ENCODE data around the gene C15orf39.

The C15orf39 gene

GRCh38 chr15:75174102-75174501, 27.6 kb upstream of the C15orf39 start:
- Histone ChIP-seq H3K36me3 (ENCODE audit: control insufficient read depth, insufficient read depth, low read length) (no peaks in the 10 kb centered on the region), H3K9me3 (ENCODE audit: control insufficient read depth, low read length) (peaks cover 9% of the 10 kb centered on the region), H3K27ac (ENCODE audit: low read depth, low read length, severe bottlenecking) (no peak overlapping the region), H3K4me1 (ENCODE audit: control insufficient read depth, insufficient read depth, low read length, poor library complexity, severe bottlenecking) (peaks cover 28% of the 10 kb centered on the region), H3K4me3 (ENCODE audit: extremely low read depth, insufficient read depth, low read length, poor library complexity, severe bottlenecking) (no peak overlapping the region)
- WGBS, 2 experiments (ENCODE audit: insufficient coverage in 2 of 2) = 93 to 95% methylated on average over 2 to 4 of the region's 5 CpGs

DNA sequence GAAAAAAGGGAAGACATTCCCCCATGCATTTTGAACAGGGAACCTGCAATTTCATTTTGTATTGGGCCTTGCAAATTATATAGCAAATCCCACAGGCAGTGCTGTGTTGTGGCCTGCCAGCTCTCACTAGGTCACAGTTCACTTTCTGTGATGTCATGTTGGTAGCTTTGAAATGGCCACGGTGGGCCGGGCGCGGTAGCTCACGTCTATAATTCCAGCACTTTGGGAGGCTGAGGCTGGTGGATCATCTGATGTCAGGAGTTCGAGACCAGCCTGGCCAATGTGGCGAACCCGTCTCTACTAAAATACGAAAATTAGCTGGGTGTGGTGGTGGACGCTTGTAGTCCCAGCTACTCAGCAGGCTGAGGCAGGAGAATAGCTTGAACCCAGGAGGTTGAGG, 27.0 kb upstream of the C15orf39 start:
- Histone ChIP-seq H3K4me1 (ENCODE audit: control insufficient read depth, insufficient read depth, low read length, poor library complexity, severe bottlenecking) (peaks cover 34% of the 10 kb centered on the region), H3K27ac (ENCODE audit: low read depth, low read length, severe bottlenecking) (no peak overlapping the region), H3K36me3 (ENCODE audit: control insufficient read depth, insufficient read depth, low read length) (no peaks in the 10 kb centered on the region), H3K9me3 (ENCODE audit: control insufficient read depth, low read length) (peaks cover 3% of the 10 kb centered on the region), H3K4me3 (ENCODE audit: extremely low read depth, insufficient read depth, low read length, poor library complexity, severe bottlenecking) (no peak overlapping the region)
- WGBS, 2 experiments (ENCODE audit: insufficient coverage in 2 of 2) = 94 to 96% methylated on average over 9 to 10 of the region's 10 CpGs

GRCh38 chr15:75176396-75176761, 25.3 kb upstream of the C15orf39 start:
- Histone ChIP-seq H3K36me3 (ENCODE audit: control insufficient read depth, insufficient read depth, low read length) (no peaks in the 10 kb centered on the region), H3K4me1 (ENCODE audit: control insufficient read depth, insufficient read depth, low read length, poor library complexity, severe bottlenecking) (peaks cover 33% of the 10 kb centered on the region), H3K27ac (ENCODE audit: low read depth, low read length, severe bottlenecking) (no peak overlapping the region), H3K9me3 (ENCODE audit: control insufficient read depth, low read length) (no peaks in the 10 kb centered on the region), H3K4me3 (ENCODE audit: extremely low read depth, insufficient read depth, low read length, poor library complexity, severe bottlenecking) (no peak overlapping the region)
- WGBS, 2 experiments (ENCODE audit: insufficient coverage in 2 of 2) = 85 to 93% methylated on average over 2 to 3 of the region's 4 CpGs

DNA sequence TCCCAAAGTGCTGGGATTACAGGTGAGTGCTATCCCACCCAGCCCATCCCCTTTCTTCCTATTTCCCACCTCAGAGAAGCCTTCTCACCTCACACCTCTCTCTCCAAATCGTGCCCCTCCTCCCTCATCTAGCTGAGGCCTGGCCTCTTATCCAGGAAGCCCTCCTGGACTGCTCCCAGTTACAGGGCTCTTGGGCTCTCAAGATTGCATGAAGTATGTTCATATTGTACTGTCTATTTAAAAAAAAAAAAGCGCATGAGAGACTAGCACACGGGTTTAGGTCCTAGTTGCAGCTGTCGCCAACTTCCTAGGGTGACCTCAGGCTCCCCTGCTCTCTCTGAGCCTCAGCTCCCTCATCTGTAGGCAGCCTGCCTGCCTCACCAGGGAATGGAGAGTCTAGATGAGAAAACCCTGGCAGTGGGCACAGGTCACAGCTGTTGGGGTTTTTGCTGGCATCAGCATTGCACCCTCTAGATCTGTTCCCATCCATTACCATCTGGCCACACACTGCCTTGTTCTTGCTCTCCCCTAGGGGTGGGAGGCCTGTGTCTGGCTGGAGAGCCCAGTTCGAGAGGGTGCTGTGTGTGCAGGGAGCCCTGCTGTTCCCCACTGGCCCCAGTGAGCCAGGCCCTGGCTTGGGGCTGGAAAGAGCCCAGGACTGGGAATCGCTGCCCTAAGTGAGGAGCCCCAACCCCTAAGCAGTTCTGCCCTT, 24.2 kb upstream of the C15orf39 start:
- Histone ChIP-seq H3K36me3 (ENCODE audit: control insufficient read depth, insufficient read depth, low read length) (no peaks in the 10 kb centered on the region), H3K4me3 (ENCODE audit: extremely low read depth, insufficient read depth, low read length, poor library complexity, severe bottlenecking) (no peak overlapping the region), H3K4me1 (ENCODE audit: control insufficient read depth, insufficient read depth, low read length, poor library complexity, severe bottlenecking) (peaks cover 29% of the 10 kb centered on the region), H3K9me3 (ENCODE audit: control insufficient read depth, low read length) (no peaks in the 10 kb centered on the region), H3K27ac (ENCODE audit: low read depth, low read length, severe bottlenecking) (no peak overlapping the region)
- WGBS, 2 experiments (ENCODE audit: insufficient coverage in 2 of 2) = 64 to 79% methylated on average over 3 to 6 of the region's 6 CpGs

GRCh38 chr15:75178171-75178937, 23.3 kb upstream of the C15orf39 start:
- Histone ChIP-seq H3K9me3 (ENCODE audit: control insufficient read depth, low read length) (no peaks in the 10 kb centered on the region), H3K4me1 (ENCODE audit: control insufficient read depth, insufficient read depth, low read length, poor library complexity, severe bottlenecking) (peaks cover 33% of the 10 kb centered on the region), H3K4me3 (ENCODE audit: extremely low read depth, insufficient read depth, low read length, poor library complexity, severe bottlenecking) (peak overlapping the region; percentile 19), H3K27ac (ENCODE audit: low read depth, low read length, severe bottlenecking) (peak overlapping the region; percentile 53), H3K36me3 (ENCODE audit: control insufficient read depth, insufficient read depth, low read length) (no peaks in the 10 kb centered on the region)
- 10 to 13% methylated on average over 32 to 43 of the region's 53 CpGs for WGBS, 2 experiments (ENCODE audit: insufficient coverage in 2 of 2)

DNA sequence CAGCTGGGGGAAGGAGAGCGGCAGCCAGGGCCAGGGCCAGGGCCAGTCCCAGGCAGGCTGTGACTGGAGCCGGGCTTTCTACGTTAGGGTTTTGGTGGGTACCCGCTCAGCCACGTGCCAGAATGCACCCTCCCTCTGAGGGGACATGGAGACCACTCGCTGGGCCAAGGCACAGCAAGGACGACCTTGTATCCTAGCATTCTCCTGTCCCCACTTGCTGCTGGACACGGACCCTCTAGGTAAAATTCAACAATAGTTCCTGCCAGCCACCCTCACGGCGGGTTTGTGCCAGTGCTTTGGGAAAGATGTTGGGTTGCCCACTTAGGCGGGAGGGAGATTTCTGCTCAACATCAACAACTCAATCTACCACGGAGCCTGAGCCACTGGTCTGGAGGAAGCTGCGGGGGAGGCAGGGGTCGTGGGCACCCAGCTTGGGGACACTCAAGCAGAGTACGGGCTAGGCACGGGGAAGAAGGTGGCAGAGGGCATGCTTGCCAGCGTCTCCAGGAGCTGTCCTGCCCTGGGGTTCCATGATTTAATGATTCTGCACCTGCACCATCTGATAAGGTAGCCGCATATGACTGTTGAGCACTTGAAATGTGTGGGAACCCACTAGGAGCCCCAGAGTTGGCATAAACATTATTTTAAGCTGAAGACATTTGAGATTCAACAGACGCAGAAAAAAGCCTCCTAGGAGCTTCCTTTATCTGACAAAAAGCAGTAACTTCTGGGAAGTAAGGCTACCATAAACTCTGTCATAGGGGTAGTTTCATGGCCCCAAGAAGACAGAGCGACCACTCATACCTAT, 22.5 kb upstream of the C15orf39 start:
- 80 to 82% methylated on average over 16 to 18 of the region's 20 CpGs for WGBS, 2 experiments (ENCODE audit: insufficient coverage in 2 of 2)
- Histone ChIP-seq H3K4me1 (ENCODE audit: control insufficient read depth, insufficient read depth, low read length, poor library complexity, severe bottlenecking) (peaks cover 33% of the 10 kb centered on the region), H3K36me3 (ENCODE audit: control insufficient read depth, insufficient read depth, low read length) (no peaks in the 10 kb centered on the region), H3K4me3 (ENCODE audit: extremely low read depth, insufficient read depth, low read length, poor library complexity, severe bottlenecking) (peak overlapping the region; percentile 19), H3K9me3 (ENCODE audit: control insufficient read depth, low read length) (no peaks in the 10 kb centered on the region), H3K27ac (ENCODE audit: low read depth, low read length, severe bottlenecking) (peak overlapping the region; percentile 75)

DNA sequence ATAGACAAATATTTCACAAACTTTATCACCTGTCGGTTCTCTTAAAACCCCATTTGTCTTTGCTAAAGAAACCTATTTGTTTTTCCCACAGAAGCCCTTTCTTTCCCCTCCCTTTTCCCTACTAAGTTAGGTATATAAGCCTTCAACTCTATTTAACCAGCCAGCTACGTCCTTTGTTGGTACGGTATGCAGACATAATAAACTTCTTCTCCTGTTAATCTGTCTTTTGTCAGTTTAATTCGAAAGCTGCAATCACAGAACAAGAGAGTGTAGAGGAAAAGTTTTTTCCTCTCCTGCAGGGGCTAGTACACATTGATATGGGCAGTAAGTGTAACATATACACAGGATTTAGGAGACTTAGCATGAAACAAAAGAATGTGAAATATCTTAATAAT, 21.9 kb upstream of the C15orf39 start:
- WGBS, 2 experiments (ENCODE audit: insufficient coverage in 2 of 2) = 75 to 100% methylated on average over 1 of the region's 4 CpGs
- no peak overlapping the region for H3K4me3 ChIP-seq (ENCODE audit: extremely low read depth, insufficient read depth, low read length, poor library complexity, severe bottlenecking)
- H3K9me3 ChIP-seq (ENCODE audit: control insufficient read depth, low read length) = no peaks in the 10 kb centered on the region
- H3K4me1 ChIP-seq (ENCODE audit: control insufficient read depth, insufficient read depth, low read length, poor library complexity, severe bottlenecking) = peaks cover 33% of the 10 kb centered on the region
- H3K27ac ChIP-seq (ENCODE audit: low read depth, low read length, severe bottlenecking) = peak overlapping the region; percentile 75
- H3K36me3 ChIP-seq (ENCODE audit: control insufficient read depth, insufficient read depth, low read length) = no peaks in the 10 kb centered on the region

- Histone ChIP-seq H3K36me3 (ENCODE audit: control insufficient read depth, insufficient read depth, low read length) (no peaks in the 10 kb centered on the region), H3K4me3 (ENCODE audit: extremely low read depth, insufficient read depth, low read length, poor library complexity, severe bottlenecking) (no peak overlapping the region), H3K9me3 (ENCODE audit: control insufficient read depth, low read length) (no peaks in the 10 kb centered on the region), H3K27ac (ENCODE audit: low read depth, low read length, severe bottlenecking) (no peak overlapping the region), H3K4me1 (ENCODE audit: control insufficient read depth, insufficient read depth, low read length, poor library complexity, severe bottlenecking) (peaks cover 33% of the 10 kb centered on the region)
- 89 to 97% methylated on average over 5 of the region's 5 CpGs for WGBS, 2 experiments (ENCODE audit: insufficient coverage in 2 of 2)
These were observed 19.9 kb upstream of the C15orf39 start for GRCh38 chr15:75181780-75182179.

DNA sequence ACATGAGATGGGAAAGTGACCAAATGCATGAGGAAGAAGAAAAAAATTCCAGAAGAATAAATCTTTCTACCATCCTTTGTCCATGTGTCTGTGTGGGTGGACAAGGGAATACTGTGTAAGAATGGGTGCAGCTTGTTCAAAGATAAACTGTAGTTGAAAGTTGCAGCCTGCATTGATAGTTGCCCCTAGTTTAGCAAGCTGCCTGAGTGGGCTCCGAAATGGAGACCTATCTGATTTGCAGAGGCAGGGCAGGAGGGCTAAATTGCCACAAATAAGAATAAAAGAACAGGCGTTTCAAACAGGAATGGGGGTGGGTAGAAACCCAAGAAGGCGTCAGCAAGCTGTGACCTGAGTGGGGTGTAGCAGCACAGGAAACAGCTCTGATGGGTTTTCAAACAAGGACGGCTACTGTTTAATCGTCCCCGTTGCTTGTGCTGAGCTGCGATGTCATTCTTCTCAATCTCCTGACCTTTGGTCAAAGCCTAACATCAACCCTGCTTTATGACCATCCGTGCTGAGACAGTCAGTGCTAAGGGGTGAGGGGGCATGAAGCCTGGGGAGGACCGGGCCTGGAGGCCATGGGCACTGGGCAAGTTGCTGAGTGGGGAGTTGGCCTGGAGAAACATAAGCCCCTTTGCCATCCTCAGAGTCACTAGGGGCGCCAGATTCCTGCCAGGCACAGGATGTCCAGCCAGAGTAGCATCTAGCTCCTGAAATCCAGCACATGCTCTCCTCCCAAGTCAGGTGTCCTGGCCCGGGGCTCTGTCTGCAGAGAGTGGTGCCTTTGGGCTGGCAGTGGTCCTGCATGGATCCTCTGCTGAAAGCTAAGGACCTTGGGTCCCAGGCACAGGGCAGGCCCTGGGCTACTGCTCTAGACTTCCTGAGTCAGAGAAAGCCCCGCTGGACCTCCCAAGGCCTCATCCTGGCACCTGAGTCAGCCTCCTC, 19.2 kb upstream of the C15orf39 start:
- peaks cover 33% of the 10 kb centered on the region for H3K4me1 ChIP-seq (ENCODE audit: control insufficient read depth, insufficient read depth, low read length, poor library complexity, severe bottlenecking)
- 78 to 86% methylated on average over 11 of the region's 12 CpGs for WGBS, 2 experiments (ENCODE audit: insufficient coverage in 2 of 2)
- H3K36me3 ChIP-seq (ENCODE audit: control insufficient read depth, insufficient read depth, low read length) = no peaks in the 10 kb centered on the region
- H3K27ac ChIP-seq (ENCODE audit: low read depth, low read length, severe bottlenecking) = no peak overlapping the region
- no peaks in the 10 kb centered on the region for H3K9me3 ChIP-seq (ENCODE audit: control insufficient read depth, low read length)
- no peak overlapping the region for H3K4me3 ChIP-seq (ENCODE audit: extremely low read depth, insufficient read depth, low read length, poor library complexity, severe bottlenecking)
